ENCODE data around the gene TMPRSS4.

DNA sequence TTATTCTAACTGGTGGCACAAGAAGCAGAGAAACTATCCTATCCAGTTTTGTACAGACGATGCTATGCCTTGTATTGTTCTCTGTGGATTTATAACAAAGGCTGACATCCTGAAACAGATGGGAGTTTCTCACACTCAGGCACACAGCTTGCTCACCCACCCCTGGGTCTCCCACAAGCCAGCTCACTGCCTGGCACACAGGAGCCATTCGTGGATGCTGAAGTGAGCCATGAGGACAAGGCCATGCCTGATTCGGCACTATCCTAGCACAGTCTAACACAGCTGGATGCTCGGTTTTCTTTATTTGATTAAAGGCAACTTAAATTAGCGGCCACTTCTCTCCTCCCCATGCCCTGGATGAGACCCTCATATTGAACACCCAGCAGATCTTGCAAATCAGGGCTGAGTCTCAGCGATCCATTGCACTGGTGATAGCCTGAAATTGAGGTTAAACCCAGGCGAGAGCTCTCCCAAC is 25.7 kb upstream of the TMPRSS4 start:
- TF ChIP-seq, protein P1, sequence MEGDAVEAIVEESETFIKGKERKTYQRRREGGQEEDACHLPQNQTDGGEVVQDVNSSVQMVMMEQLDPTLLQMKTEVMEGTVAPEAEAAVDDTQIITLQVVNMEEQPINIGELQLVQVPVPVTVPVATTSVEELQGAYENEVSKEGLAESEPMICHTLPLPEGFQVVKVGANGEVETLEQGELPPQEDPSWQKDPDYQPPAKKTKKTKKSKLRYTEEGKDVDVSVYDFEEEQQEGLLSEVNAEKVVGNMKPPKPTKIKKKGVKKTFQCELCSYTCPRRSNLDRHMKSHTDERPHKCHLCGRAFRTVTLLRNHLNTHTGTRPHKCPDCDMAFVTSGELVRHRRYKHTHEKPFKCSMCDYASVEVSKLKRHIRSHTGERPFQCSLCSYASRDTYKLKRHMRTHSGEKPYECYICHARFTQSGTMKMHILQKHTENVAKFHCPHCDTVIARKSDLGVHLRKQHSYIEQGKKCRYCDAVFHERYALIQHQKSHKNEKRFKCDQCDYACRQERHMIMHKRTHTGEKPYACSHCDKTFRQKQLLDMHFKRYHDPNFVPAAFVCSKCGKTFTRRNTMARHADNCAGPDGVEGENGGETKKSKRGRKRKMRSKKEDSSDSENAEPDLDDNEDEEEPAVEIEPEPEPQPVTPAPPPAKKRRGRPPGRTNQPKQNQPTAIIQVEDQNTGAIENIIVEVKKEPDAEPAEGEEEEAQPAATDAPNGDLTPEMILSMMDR (conservative IDR thresholded peaks at IDR 0.05; ENCODE audit: low read depth, low read length) = no peak
- TF ChIP-seq EZH2phosphoT487 (IDR thresholded peaks at IDR 0.05; ENCODE audit: borderline replicate concordance, low read length) (no peak), EZH2 (IDR thresholded peaks at IDR 0.05; ENCODE audit: low read length, unreplicated experiment) (no peak)

Data from PC-3 (cell line).